ENCODE results near the gene ZNF316.

DNA sequence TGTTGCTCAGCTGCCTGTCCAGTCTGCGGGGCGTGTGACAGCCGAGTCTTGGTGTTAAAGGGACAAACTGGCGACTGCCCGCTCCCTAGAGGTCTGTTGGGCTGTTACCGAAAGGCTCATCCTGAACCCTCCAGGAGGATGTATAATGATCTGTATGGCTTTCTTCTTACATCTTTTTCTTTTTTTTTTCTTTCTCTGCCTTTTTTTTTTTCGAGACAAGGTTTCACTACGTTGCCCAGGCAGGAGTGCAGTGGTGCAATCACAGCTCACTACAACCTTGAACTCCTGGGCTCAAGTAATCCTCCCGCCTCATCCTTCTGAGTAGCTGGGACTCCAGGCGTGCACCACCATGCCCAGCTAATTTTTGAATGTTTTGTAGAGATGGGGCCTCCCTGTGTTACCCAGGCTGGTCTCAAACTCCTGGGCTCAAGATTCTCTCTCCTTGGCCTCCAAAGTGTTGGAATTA, 46.4 kb upstream of the ZNF316 start:
- TF ChIP-seq POLR2A (IDR thresholded peaks at IDR 0.05): no peak
- TF ChIP-seq, protein P1, sequence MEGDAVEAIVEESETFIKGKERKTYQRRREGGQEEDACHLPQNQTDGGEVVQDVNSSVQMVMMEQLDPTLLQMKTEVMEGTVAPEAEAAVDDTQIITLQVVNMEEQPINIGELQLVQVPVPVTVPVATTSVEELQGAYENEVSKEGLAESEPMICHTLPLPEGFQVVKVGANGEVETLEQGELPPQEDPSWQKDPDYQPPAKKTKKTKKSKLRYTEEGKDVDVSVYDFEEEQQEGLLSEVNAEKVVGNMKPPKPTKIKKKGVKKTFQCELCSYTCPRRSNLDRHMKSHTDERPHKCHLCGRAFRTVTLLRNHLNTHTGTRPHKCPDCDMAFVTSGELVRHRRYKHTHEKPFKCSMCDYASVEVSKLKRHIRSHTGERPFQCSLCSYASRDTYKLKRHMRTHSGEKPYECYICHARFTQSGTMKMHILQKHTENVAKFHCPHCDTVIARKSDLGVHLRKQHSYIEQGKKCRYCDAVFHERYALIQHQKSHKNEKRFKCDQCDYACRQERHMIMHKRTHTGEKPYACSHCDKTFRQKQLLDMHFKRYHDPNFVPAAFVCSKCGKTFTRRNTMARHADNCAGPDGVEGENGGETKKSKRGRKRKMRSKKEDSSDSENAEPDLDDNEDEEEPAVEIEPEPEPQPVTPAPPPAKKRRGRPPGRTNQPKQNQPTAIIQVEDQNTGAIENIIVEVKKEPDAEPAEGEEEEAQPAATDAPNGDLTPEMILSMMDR (IDR thresholded peaks at IDR 0.05): peak in 1 of 6 experiments; percentile 17
